Stimulated activated CD4-positive, alpha-beta T cell treated with anti-CD3 and anti-CD28 coated beads, TNF-alpha, amount 100 ng/mL, for 48 hours (primary cell): ENCODE data around the gene SUMF2.
A peak's percentile ranks its signal among the peaks of the same experiment; 100 is the strongest.
"Not testable (repeated sequence)": the region's sequence is repeated elsewhere in the genome, so short reads cannot be mapped to it uniquely, and the experiment has no call there.

Source experiments
- DNase-seq, 3 donors: peaks; one replicate each; pipeline ENCODE4 v3.0.0-alpha.2; 2020; ENCODE audit warnings: low read depth in 3 of 3

Gene SUMF2

GRCh38 chr7:56063882-56064625, at the start of gene SUMF2:
SUMF2 (plus strand) TSS chr7:56064286; CDS start chr7:56064312, 26 bp downstream.
- peak; percentile 68 to 90 (median 74) for DNase-seq

- DNase-seq: not testable (repeated sequence)
Measured at GRCh38 chr7:56017015-56017414, 47.1 kb upstream of the SUMF2 start.

- no peak for DNase-seq
Measured at GRCh38 chr7:56019501-56019900, 44.6 kb upstream of the SUMF2 start.

GRCh38 chr7:56023500-56023899, 40.6 kb upstream of the SUMF2 start:
- DNase-seq: no peak

- no peak for DNase-seq
Measured at GRCh38 chr7:56026538-56026937, 37.5 kb upstream of the SUMF2 start.

- no peak for DNase-seq
Measured at GRCh38 chr7:56028942-56029630, 35.0 kb upstream of the SUMF2 start.

- DNase-seq: no peak
Measured at GRCh38 chr7:56030340-56030739, 33.7 kb upstream of the SUMF2 start.

GRCh38 chr7:56031556-56031955, 32.5 kb upstream of the SUMF2 start:
- DNase-seq: not testable (repeated sequence)

GRCh38 chr7:56032578-56032977, 31.5 kb upstream of the SUMF2 start:
- DNase-seq: not testable (repeated sequence)

- DNase-seq: peak; percentile 24 to 49 (median 38)
Measured at GRCh38 chr7:56033671-56034432, 30.2 kb upstream of the SUMF2 start.

- DNase-seq: no peak
Measured at GRCh38 chr7:56040730-56041129, 23.4 kb upstream of the SUMF2 start.

GRCh38 chr7:56045758-56046157, 18.3 kb upstream of the SUMF2 start:
- DNase-seq: not testable (repeated sequence)

GRCh38 chr7:56046721-56047445, 17.2 kb upstream of the SUMF2 start:
- DNase-seq: no peak

- DNase-seq: not testable (repeated sequence)
Measured at GRCh38 chr7:56047446-56048116, 16.5 kb upstream of the SUMF2 start.

GRCh38 chr7:56048245-56048644, 15.8 kb upstream of the SUMF2 start:
- no peak for DNase-seq

- not testable (repeated sequence) for DNase-seq
Measured at GRCh38 chr7:56048763-56049162, 15.3 kb upstream of the SUMF2 start.

- DNase-seq: no peak
Measured at GRCh38 chr7:56051053-56051338, 13.1 kb upstream of the SUMF2 start.

- peak; percentile 88 to 92 (median 91) for DNase-seq
Measured at GRCh38 chr7:56051339-56052191, 12.5 kb upstream of the SUMF2 start, which contains the start of the genes CCT6A and PSPH. CCT6A (plus strand) TSS chr7:56051765; CDS start chr7:56051849, 84 bp downstream. PSPH (minus strand) TSS chr7:56051444; CDS start chr7:56021212, 30,232 bp downstream.

- DNase-seq: no peak
Measured at GRCh38 chr7:56053379-56053778, 10.7 kb upstream of the SUMF2 start.

GRCh38 chr7:56053993-56054392, 10.1 kb upstream of the SUMF2 start:
- no peak for DNase-seq
